Measurements from ENCODE around the gene WWOX. TPM values are rescaled to one million over a fixed set of nuclear protein-coding genes. Genes with fewer than 3 reads are reported as not detected.

The WWOX gene
- total RNA-seq, 6 experiments from 2014 or later, result 0.46 to 3.4 (median 1.3) TPM

- no peaks in the 10 kb centered on the region; the same call in 1 of the 2 replicates for H3K27me3 Mint-ChIP-seq (ENCODE audit: insufficient read depth)
- no peaks in the 10 kb centered on the region for H3K36me3 Mint-ChIP-seq (ENCODE audit: low read depth)
These were observed 241.1 kb downstream of the WWOX start for GRCh38 chr16:78340590-78340989.

GRCh38 chr16:78348068-78348467 lies 248.6 kb downstream of the WWOX start:
- DNase-seq, result no peak
- no peak overlapping the region for H3K4me3 Mint-ChIP-seq
- H3K4me1 Mint-ChIP-seq (ENCODE audit: low read depth), result no peaks in the 10 kb centered on the region
- H3K27me3 Mint-ChIP-seq (ENCODE audit: insufficient read depth), result no peaks in the 10 kb centered on the region
- no peak for TF ChIP-seq CTCF (IDR thresholded peaks at IDR 0.05)
- 0 out of 2 replicates have a peak, but pooled peaks cover 4% of the 10 kb centered on the region for H3K36me3 Mint-ChIP-seq (ENCODE audit: low read depth)
- H3K27ac Mint-ChIP-seq, result no peak overlapping the region
- H3K9me3 Mint-ChIP-seq, result peaks cover 16% of the 10 kb centered on the region

More at GRCh38 chr16:78340590-78340989, 241.1 kb downstream of the WWOX start:
- H3K27ac Mint-ChIP-seq, result no peak overlapping the region
- H3K9me3 Mint-ChIP-seq, result peaks cover 11% of the 10 kb centered on the region; the same call in 1 of the 2 replicates
- no peak overlapping the region for H3K4me3 Mint-ChIP-seq
- no peak for DNase-seq
- TF ChIP-seq CTCF (IDR thresholded peaks at IDR 0.05), result no peak
- no peaks in the 10 kb centered on the region for H3K4me1 Mint-ChIP-seq (ENCODE audit: low read depth)

- Mint-ChIP-seq H3K4me3 (no peak overlapping the region), H3K36me3 (ENCODE audit: low read depth) (0 out of 2 replicates have a peak, but pooled peaks cover 4% of the 10 kb centered on the region), H3K4me1 (ENCODE audit: low read depth) (no peaks in the 10 kb centered on the region), H3K27ac (no peak overlapping the region), H3K27me3 (ENCODE audit: insufficient read depth) (no peaks in the 10 kb centered on the region), H3K9me3 (peaks cover 16% of the 10 kb centered on the region)
- no peak for TF ChIP-seq CTCF (IDR thresholded peaks at IDR 0.05)
- DNase-seq, result no peak
These were observed 249.4 kb downstream of the WWOX start for GRCh38 chr16:78348886-78349285.

GRCh38 chr16:78352184-78352583 lies 252.7 kb downstream of the WWOX start:
- Mint-ChIP-seq H3K36me3 (ENCODE audit: low read depth) (0 out of 2 replicates have a peak, but pooled peaks cover 4% of the 10 kb centered on the region), H3K4me1 (ENCODE audit: low read depth) (no peaks in the 10 kb centered on the region), H3K27ac (no peak overlapping the region), H3K9me3 (peaks cover 39% of the 10 kb centered on the region), H3K27me3 (ENCODE audit: insufficient read depth) (no peaks in the 10 kb centered on the region), H3K4me3 (no peak overlapping the region)
- TF ChIP-seq CTCF (IDR thresholded peaks at IDR 0.05), result no peak
- DNase-seq, result no peak

GRCh38 chr16:78353640-78354275 lies 254.3 kb downstream of the WWOX start:
- Mint-ChIP-seq H3K36me3 (ENCODE audit: low read depth) (0 out of 2 replicates have a peak, but pooled peaks cover 4% of the 10 kb centered on the region), H3K27me3 (ENCODE audit: insufficient read depth) (no peaks in the 10 kb centered on the region), H3K27ac (no peak overlapping the region), H3K4me1 (ENCODE audit: low read depth) (no peaks in the 10 kb centered on the region), H3K4me3 (no peak overlapping the region), H3K9me3 (peaks cover 40% of the 10 kb centered on the region)
- no peak for DNase-seq
- TF ChIP-seq CTCF (IDR thresholded peaks at IDR 0.05), result no peak
